Measurements from ENCODE around the gene PLXNA2.
A peak's percentile ranks its signal among the peaks of the same experiment; 100 is the strongest.

PLXNA2 gene

GRCh38 chr1:207997486-207998268, 246.5 kb downstream of the PLXNA2 start:
- DNase-seq (ENCODE audit: low read depth in 2 of 2): peak; percentile 34 to 38

GRCh38 chr1:207996636-207997035, 247.5 kb downstream of the PLXNA2 start:
- no peak for DNase-seq (ENCODE audit: low read depth in 2 of 2)

GRCh38 chr1:207995576-207995975, 248.6 kb downstream of the PLXNA2 start:
- no peak for DNase-seq (ENCODE audit: low read depth in 2 of 2)

GRCh38 chr1:207993477-207994445, 250.4 kb downstream of the PLXNA2 start:
- DNase-seq (ENCODE audit: low read depth in 2 of 2): no peak

GRCh38 chr1:207992677-207993236, 251.4 kb downstream of the PLXNA2 start:
- no peak for DNase-seq (ENCODE audit: low read depth in 2 of 2)

- DNase-seq (ENCODE audit: low read depth in 2 of 2): no peak
These were observed 252.6 kb downstream of the PLXNA2 start for GRCh38 chr1:207991583-207992026.

- DNase-seq (ENCODE audit: low read depth in 2 of 2): no peak
These were observed 253.2 kb downstream of the PLXNA2 start for GRCh38 chr1:207990876-207991582.

GRCh38 chr1:207990455-207990854, 253.7 kb downstream of the PLXNA2 start:
- DNase-seq (ENCODE audit: low read depth in 2 of 2): no peak

GRCh38 chr1:207988326-207989165, 255.6 kb downstream of the PLXNA2 start:
- DNase-seq (ENCODE audit: low read depth in 2 of 2): no peak

- no peak for DNase-seq (ENCODE audit: low read depth in 2 of 2)
These were observed 257.0 kb downstream of the PLXNA2 start for GRCh38 chr1:207987164-207987563.

- no peak for DNase-seq (ENCODE audit: low read depth in 2 of 2)
These were observed 258.2 kb downstream of the PLXNA2 start for GRCh38 chr1:207985996-207986395.

- DNase-seq (ENCODE audit: low read depth in 2 of 2): no peak
These were observed 259.2 kb downstream of the PLXNA2 start for GRCh38 chr1:207984831-207985572.

- DNase-seq (ENCODE audit: low read depth in 2 of 2): no peak
These were observed 261.0 kb downstream of the PLXNA2 start for GRCh38 chr1:207983044-207983635.

- no peak for DNase-seq (ENCODE audit: low read depth in 2 of 2)
These were observed 262.2 kb downstream of the PLXNA2 start for GRCh38 chr1:207981976-207982375.

GRCh38 chr1:207978441-207978840, 265.7 kb downstream of the PLXNA2 start:
- DNase-seq (ENCODE audit: low read depth in 2 of 2): no peak

GRCh38 chr1:207977876-207978275, 266.3 kb downstream of the PLXNA2 start:
- no peak for DNase-seq (ENCODE audit: low read depth in 2 of 2)

- DNase-seq (ENCODE audit: low read depth in 2 of 2): no peak
These were observed 270.2 kb downstream of the PLXNA2 start for GRCh38 chr1:207973898-207974568.

GRCh38 chr1:207972337-207972736, 271.8 kb downstream of the PLXNA2 start:
- no peak for DNase-seq (ENCODE audit: low read depth in 2 of 2)
